K562 (cell line): ENCODE data around the gene SFTPB. TPM values are rescaled to one million over a fixed set of nuclear protein-coding genes. Genes with fewer than 3 reads are reported as not detected.

Experiments
- BDP1 ChIP-seq: IDR thresholded peaks from 3 replicates; pipeline ENCODE4 v1.6.1; 2011; ENCODE audit not compliant: insufficient read length, insufficient read depth
- EP300 ChIP-seq: IDR thresholded peaks from 2 replicates; pipeline ENCODE4 v1.6.1; 2012; ENCODE audit warnings: low read length, improper control_type of control experiment
- GATAD2B ChIP-seq: fragments of 450-650 bp; IDR thresholded peaks from 2 replicates; pipeline ENCODE4 v1.6.1; 2017; ENCODE audit warnings: mild to moderate bottlenecking, borderline replicate concordance
- MAFK ChIP-seq: IDR thresholded peaks from 2 replicates; pipeline ENCODE4 v1.6.1; 2011; ENCODE audit warnings: low read length, improper control_type of control experiment
- MTA2 ChIP-seq: fragments of 450-650 bp; IDR thresholded peaks from 2 replicates; pipeline ENCODE4 v1.6.1; 2016; ENCODE audit warnings: low read depth
- NCOA4 ChIP-seq: fragments of 450-650 bp; IDR thresholded peaks from 2 replicates; pipeline ENCODE4 v1.6.1; 2018; ENCODE audit warnings: mild to moderate bottlenecking; ENCODE audit not compliant: partially characterized antibody
- PCBP2 ChIP-seq: fragments of 200-400 bp; formaldehyde crosslinking; IDR thresholded peaks from 2 replicates; pipeline ENCODE4 v1.6.1; 2018; ENCODE audit warnings: low read length, low read depth, mild to moderate bottlenecking, moderate library complexity; ENCODE audit not compliant: poor library complexity, severe bottlenecking
- POLR2G ChIP-seq: fragments of 200-400 bp; formaldehyde crosslinking; IDR thresholded peaks from 2 replicates; pipeline ENCODE4 v1.6.1; 2017; ENCODE audit warnings: low read depth, mild to moderate bottlenecking, antibody characterized with exemption, low read length, moderate library complexity
- PYGO2 ChIP-seq: fragments of 450-650 bp; IDR thresholded peaks from 2 replicates; pipeline ENCODE4 v1.6.1; 2016; ENCODE audit warnings: mild to moderate bottlenecking, missing genetic modification characterization, moderate library complexity, missing compliant biosample characterization
- SNRNP70 ChIP-seq: fragments of 200-400 bp; formaldehyde crosslinking; optimal IDR thresholded peaks from 2 replicates; pipeline ENCODE3; 2017; ENCODE audit warnings: low read depth, low read length
- TEAD1 ChIP-seq, 2 experiments: fragments of 450-650 bp in 1 of 2; sonication (generic) in 1 of 2; formaldehyde crosslinking; IDR thresholded peaks; 2 replicates each; pipeline versions ENCODE4 v1.4.0 to v1.8.0; 2020 to 2022; ENCODE audit warnings: mild to moderate bottlenecking in 2 of 2, missing genetic modification reagents in 1 of 2
- TFAM ChIP-seq: fragments of 250-450 bp; sonication (Bioruptor Pico); conservative IDR thresholded peaks from 2 replicates; pipeline ENCODE4 v1.5.0; 2021; ENCODE audit warnings: mild to moderate bottlenecking, moderate library complexity
- ZNF134 ChIP-seq: fragments of 250-450 bp; sonication (Bioruptor Pico); conservative IDR thresholded peaks from 2 replicates; pipeline ENCODE4 v1.4.0; 2020
- ZNF174 ChIP-seq: fragments of 250-450 bp; sonication (Bioruptor Pico); IDR thresholded peaks from 2 replicates; pipeline ENCODE4 v1.4.0; 2020; ENCODE audit warnings: mild to moderate bottlenecking
- ZNF274 ChIP-seq: IDR thresholded peaks from 2 replicates; pipeline ENCODE4 v1.6.1; 2011; ENCODE audit warnings: low read depth, mild to moderate bottlenecking, low read length, moderate library complexity, borderline replicate concordance
- ZNF3 ChIP-seq: fragments of 250-450 bp; sonication (Bioruptor Pico); IDR thresholded peaks from 2 replicates; pipeline ENCODE4 v1.5.0; 2021; ENCODE audit warnings: mild to moderate bottlenecking, moderate library complexity
- ZNF354B ChIP-seq: fragments of 250-450 bp; sonication (Bioruptor Pico); IDR thresholded peaks from 2 replicates; pipeline ENCODE4 v1.4.0; 2020
- ZNF444 ChIP-seq: fragments of 250-450 bp; sonication (Bioruptor Pico); IDR thresholded peaks from 2 replicates; pipeline ENCODE4 v1.4.0; 2020; ENCODE audit warnings: mild to moderate bottlenecking, moderate library complexity
- polyA plus RNA-seq, 8 experiments: library from polyadenylated mRNA; depleted of rRNA in 4 of 8; stranded (reverse) in 5 of 8; unstranded in 3 of 8; fragments of >200 nt; fragmentation: Nextera tagmentation in 2 of 8; fragmentation: Illumina TruSeq in 1 of 8; extraction: Ambion mirVana in 2 of 8; extraction: Trizol in 1 of 8; gene quantifications; 2 replicates each; pipeline versions ENCODE4 v1.2.1 to v1.2.3, GENCODE V29; 2011 to 2014; ENCODE audit warnings: inconsistent platforms in 1 of 8, missing spikeins in 1 of 8
- total RNA-seq, 7 experiments: library from RNA; depleted of rRNA in 6 of 7; stranded (reverse); fragments of >200 nt in 6 of 7; fragmentation: Illumina TruSeq in 2 of 7; extraction: Trizol in 2 of 7; gene quantifications; 2 replicates each; pipeline versions ENCODE4 v1.2.1 to v1.2.3, GENCODE V29; 2011 to 2021; ENCODE audit warnings: low replicate concordance in 1 of 7
- TF ChIP-seq, protein P1 (sequence below): fragments of 250-450 bp; sonication (Bioruptor Pico); IDR thresholded peaks from 2 replicates; pipeline ENCODE4 v1.5.0; 2021
- TF ChIP-seq, protein P2 (sequence below): fragments of 250-450 bp; sonication (Bioruptor Pico); IDR thresholded peaks from 2 replicates; pipeline ENCODE4 v1.8.0; 2021; ENCODE audit warnings: moderate library complexity, mild to moderate bottlenecking, inconsistent platforms
- TF ChIP-seq, protein P3 (sequence below): IDR thresholded peaks from 3 replicates; pipeline ENCODE4 v1.6.1; 2011; ENCODE audit warnings: borderline replicate concordance, mild to moderate bottlenecking, moderate library complexity; ENCODE audit not compliant: insufficient read length; ENCODE audit errors: extremely low read depth
- TF ChIP-seq, protein P4 (sequence below): sonication (generic); formaldehyde crosslinking; IDR thresholded peaks from 2 replicates; pipeline ENCODE4 v1.8.0; 2022; ENCODE audit warnings: mild to moderate bottlenecking, missing genetic modification reagents

The SFTPB gene
- total and polyA plus RNA-seq, 9 of the 15 experiments (the other 6 are each of a cell fraction or from before 2014, with no cell fraction given) = 0.03 to 7.0 TPM; not detected in 7

DNA sequence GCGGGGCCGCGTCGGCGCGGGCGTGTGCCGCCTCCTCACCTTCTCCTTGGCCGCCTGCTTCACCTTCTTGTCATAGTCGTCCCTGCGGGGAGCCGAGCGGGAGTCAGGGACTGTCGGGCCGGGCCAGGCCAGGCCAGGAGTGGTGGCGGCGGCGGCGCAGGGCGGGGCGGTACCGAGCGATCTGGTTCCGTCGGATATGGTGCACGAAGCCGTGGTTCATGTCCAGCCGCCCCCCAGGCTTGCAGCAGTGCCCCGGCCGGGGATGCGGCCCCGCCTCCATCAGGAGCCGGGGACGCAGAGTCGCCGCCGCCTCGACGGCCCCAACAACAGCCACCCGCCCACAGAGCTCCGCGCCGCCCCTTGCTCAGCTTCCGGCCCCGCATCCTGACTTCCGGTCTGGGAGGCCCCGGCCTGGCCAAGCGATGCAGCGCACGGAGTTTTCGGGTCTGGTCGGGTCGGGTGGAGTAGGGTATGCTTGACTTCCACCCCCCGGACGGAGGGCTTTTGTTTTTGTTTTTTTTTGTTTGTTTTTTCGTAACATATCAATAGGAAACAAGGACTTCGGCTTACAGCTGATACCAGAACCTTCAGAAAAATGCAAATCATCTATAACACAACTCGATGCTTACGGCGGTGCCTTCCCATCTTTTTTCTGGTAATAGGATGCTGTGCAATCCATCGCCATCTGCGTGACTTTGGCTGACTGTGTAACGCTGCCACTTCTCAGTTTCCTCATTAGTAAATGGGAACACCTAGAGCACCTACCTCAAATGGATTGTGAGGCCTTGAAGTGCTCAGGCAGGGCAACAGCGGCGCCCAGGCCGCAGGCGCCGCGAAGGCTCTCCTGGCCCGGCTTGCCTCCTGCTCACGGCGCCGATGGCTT, 56.1 kb downstream of the SFTPB start, which contains the start of gene C2orf68 (continued):
- TF ChIP-seq, protein P1, sequence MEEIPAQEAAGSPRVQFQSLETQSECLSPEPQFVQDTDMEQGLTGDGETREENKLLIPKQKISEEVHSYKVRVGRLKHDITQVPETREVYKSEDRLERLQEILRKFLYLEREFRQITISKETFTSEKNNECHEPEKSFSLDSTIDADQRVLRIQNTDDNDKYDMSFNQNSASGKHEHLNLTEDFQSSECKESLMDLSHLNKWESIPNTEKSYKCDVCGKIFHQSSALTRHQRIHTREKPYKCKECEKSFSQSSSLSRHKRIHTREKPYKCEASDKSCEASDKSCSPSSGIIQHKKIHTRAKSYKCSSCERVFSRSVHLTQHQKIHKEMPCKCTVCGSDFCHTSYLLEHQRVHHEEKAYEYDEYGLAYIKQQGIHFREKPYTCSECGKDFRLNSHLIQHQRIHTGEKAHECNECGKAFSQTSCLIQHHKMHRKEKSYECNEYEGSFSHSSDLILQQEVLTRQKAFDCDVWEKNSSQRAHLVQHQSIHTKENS (CRISPR knock-in tag) = no peak
- TF ChIP-seq GATAD2B = no peak; the same call in 1 of the 2 replicates
- no peak for TF ChIP-seq PYGO2
- TF ChIP-seq, protein P2, sequence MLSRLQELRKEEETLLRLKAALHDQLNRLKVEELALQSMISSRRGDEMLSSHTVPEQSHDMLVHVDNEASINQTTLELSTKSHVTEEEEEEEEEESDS (CRISPR knock-in tag) = no peak
- TF ChIP-seq PCBP2 = no peak
- TF ChIP-seq, protein P3, sequence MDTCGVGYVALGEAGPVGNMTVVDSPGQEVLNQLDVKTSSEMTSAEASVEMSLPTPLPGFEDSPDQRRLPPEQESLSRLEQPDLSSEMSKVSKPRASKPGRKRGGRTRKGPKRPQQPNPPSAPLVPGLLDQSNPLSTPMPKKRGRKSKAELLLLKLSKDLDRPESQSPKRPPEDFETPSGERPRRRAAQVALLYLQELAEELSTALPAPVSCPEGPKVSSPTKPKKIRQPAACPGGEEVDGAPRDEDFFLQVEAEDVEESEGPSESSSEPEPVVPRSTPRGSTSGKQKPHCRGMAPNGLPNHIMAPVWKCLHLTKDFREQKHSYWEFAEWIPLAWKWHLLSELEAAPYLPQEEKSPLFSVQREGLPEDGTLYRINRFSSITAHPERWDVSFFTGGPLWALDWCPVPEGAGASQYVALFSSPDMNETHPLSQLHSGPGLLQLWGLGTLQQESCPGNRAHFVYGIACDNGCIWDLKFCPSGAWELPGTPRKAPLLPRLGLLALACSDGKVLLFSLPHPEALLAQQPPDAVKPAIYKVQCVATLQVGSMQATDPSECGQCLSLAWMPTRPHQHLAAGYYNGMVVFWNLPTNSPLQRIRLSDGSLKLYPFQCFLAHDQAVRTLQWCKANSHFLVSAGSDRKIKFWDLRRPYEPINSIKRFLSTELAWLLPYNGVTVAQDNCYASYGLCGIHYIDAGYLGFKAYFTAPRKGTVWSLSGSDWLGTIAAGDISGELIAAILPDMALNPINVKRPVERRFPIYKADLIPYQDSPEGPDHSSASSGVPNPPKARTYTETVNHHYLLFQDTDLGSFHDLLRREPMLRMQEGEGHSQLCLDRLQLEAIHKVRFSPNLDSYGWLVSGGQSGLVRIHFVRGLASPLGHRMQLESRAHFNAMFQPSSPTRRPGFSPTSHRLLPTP = no peak
- TF ChIP-seq ZNF134 (CRISPR knock-in tag) = no peak
- TF ChIP-seq ZNF174 = no peak
- no peak for TF ChIP-seq BDP1
- TF ChIP-seq ZNF444 = no peak
- TF ChIP-seq TEAD1 (CRISPR knock-in tag; IDR thresholded peaks at IDR 0.05) = no peak
- TF ChIP-seq ZNF274 = no peak
- TF ChIP-seq NCOA4 = no peak
- TF ChIP-seq MAFK = no peak
- peak; percentile 97 for TF ChIP-seq POLR2G
- TF ChIP-seq TFAM (CRISPR knock-in tag) = no peak
- 0 out of 2 replicates have a peak, but pooled peaks have one; percentile 12 for TF ChIP-seq EP300
- TF ChIP-seq ZNF354B = no peak
- no peak for TF ChIP-seq MTA2
- TF ChIP-seq ZNF3 (CRISPR knock-in tag) = no peak
- TF ChIP-seq, protein P4, sequence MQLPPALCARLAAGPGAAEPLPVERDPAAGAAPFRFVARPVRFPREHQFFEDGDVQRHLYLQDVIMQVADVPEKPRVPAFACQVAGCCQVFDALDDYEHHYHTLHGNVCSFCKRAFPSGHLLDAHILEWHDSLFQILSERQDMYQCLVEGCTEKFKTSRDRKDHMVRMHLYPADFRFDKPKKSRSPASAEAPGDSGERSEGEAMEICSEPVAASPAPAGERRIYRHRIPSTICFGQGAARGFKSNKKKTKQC = no peak
- TF ChIP-seq SNRNP70 = no peak
